ENCODE results near the gene SPRY4.
"Not testable (repeated sequence)": the region's sequence is repeated elsewhere in the genome, so short reads cannot be mapped to it uniquely, and the experiment has no call there.

DNA sequence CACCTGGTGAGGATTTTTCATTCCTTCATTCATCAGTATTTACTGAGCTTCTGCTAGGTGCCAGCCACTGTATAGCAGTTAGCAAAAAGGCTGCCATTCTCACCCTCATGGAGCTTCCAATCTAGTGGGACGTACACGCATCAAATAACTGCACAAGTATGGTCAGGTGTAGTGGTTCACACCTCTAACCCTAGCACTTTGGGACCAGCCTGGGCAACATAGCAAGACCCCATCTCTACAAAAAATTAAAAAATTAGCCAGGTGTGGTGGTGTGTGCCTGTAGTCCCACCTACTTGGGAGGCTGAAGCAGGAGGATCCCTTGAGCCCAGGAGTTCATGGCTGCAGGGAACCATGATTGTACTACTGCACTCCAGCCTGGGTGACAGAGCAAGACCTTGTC, 8.9 kb upstream of the SPRY4 start:
- not testable (repeated sequence) for TF ChIP-seq EZH2 (IDR thresholded peaks at IDR 0.05; ENCODE audit: low read length, missing control alignments)
- TF ChIP-seq, protein P1, sequence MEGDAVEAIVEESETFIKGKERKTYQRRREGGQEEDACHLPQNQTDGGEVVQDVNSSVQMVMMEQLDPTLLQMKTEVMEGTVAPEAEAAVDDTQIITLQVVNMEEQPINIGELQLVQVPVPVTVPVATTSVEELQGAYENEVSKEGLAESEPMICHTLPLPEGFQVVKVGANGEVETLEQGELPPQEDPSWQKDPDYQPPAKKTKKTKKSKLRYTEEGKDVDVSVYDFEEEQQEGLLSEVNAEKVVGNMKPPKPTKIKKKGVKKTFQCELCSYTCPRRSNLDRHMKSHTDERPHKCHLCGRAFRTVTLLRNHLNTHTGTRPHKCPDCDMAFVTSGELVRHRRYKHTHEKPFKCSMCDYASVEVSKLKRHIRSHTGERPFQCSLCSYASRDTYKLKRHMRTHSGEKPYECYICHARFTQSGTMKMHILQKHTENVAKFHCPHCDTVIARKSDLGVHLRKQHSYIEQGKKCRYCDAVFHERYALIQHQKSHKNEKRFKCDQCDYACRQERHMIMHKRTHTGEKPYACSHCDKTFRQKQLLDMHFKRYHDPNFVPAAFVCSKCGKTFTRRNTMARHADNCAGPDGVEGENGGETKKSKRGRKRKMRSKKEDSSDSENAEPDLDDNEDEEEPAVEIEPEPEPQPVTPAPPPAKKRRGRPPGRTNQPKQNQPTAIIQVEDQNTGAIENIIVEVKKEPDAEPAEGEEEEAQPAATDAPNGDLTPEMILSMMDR (conservative IDR thresholded peaks at IDR 0.05 in 1 of 2, IDR thresholded peaks at IDR 0.05 in 1 of 2; ENCODE audit: low read depth in 1 of 2, low read length in 2 of 2) = not testable (repeated sequence)

Measured in fibroblast of lung (primary cell).